SK-N-SH treated with all-trans-retinoic acid at 6 μM for 48 hours (cell line): ENCODE results near the gene MVB12B.

Source experiments
- ATAC-seq: fragments of 200-7000 bp; cut with Tn5 transposase; 3 replicates; pipeline ENCODE4 v1.9.1; 2020; ENCODE audit warnings: mild to moderate bottlenecking, moderate library complexity
- ARNTL ChIP-seq: fragments of 450-650 bp; formaldehyde crosslinking; IDR thresholded peaks from 2 replicates; pipeline ENCODE4 v1.5.0; 2020; ENCODE audit warnings: low read depth, mild to moderate bottlenecking, moderate library complexity, borderline replicate concordance
- BACH2 ChIP-seq: fragments of 250-450 bp; sonication (Bioruptor Pico); IDR thresholded peaks from 2 replicates; pipeline ENCODE4 v1.9.0; 2021; ENCODE audit warnings: mild to moderate bottlenecking, borderline replicate concordance
- CREB5 ChIP-seq: fragments of 250-450 bp; sonication (Bioruptor Pico); IDR thresholded peaks from 2 replicates; pipeline ENCODE4 v1.5.1; 2020; ENCODE audit warnings: low read depth, mild to moderate bottlenecking, moderate library complexity
- CSDC2 ChIP-seq: fragments of 250-450 bp; sonication (Bioruptor Pico); IDR thresholded peaks from 2 replicates; pipeline ENCODE4 v1.5.0; 2020; ENCODE audit warnings: mild to moderate bottlenecking, moderate library complexity
- CSRNP3 ChIP-seq: fragments of 250-450 bp; sonication (Bioruptor Pico); IDR thresholded peaks from 2 replicates; pipeline ENCODE4 v1.5.1; 2021; ENCODE audit warnings: mild to moderate bottlenecking, moderate library complexity
- ESRRG ChIP-seq: fragments of 250-450 bp; sonication (Bioruptor Pico); IDR thresholded peaks from 2 replicates; pipeline ENCODE4 v1.6.1; 2021; ENCODE audit warnings: mild to moderate bottlenecking
- GLIS3 ChIP-seq: fragments of 250-450 bp; sonication (Bioruptor Pico); IDR thresholded peaks from 2 replicates; pipeline ENCODE4 v1.5.0; 2020; ENCODE audit warnings: mild to moderate bottlenecking, moderate library complexity
- OSR1 ChIP-seq: fragments of 250-450 bp; sonication (Bioruptor Pico); IDR thresholded peaks from 2 replicates; pipeline ENCODE4 v1.8.0; 2022; ENCODE audit warnings: moderate library complexity, mild to moderate bottlenecking, inconsistent platforms
- POU6F1 ChIP-seq: fragments of 250-450 bp; sonication (Bioruptor Pico); IDR thresholded peaks from 2 replicates; pipeline ENCODE4 v1.8.0; 2021; ENCODE audit warnings: low read depth, mild to moderate bottlenecking, moderate library complexity, borderline replicate concordance
- PPARA ChIP-seq: fragments of 250-450 bp; sonication (Bioruptor Pico); IDR thresholded peaks from 2 replicates; pipeline ENCODE4 v1.5.0; 2020; ENCODE audit warnings: mild to moderate bottlenecking, borderline replicate concordance
- RARB ChIP-seq: fragments of 250-450 bp; sonication (Bioruptor Pico); IDR thresholded peaks from 2 replicates; pipeline ENCODE4 v1.8.0; 2021; ENCODE audit warnings: mild to moderate bottlenecking, moderate library complexity
- SNAI2 ChIP-seq: fragments of 250-450 bp; sonication (Bioruptor Pico); IDR thresholded peaks from 2 replicates; pipeline ENCODE4 v1.5.0; 2020; ENCODE audit warnings: mild to moderate bottlenecking, moderate library complexity
- TCF4 ChIP-seq: fragments of 250-450 bp; sonication (Bioruptor Pico); IDR thresholded peaks from 2 replicates; pipeline ENCODE4 v1.8.0; 2021; ENCODE audit warnings: mild to moderate bottlenecking, moderate library complexity, borderline replicate concordance
- TOX ChIP-seq: fragments of 250-450 bp; sonication (Bioruptor Pico); IDR thresholded peaks from 2 replicates; pipeline ENCODE4 v1.8.0; 2021; ENCODE audit warnings: mild to moderate bottlenecking, moderate library complexity, borderline replicate concordance
- TSHZ2 ChIP-seq: fragments of 250-450 bp; sonication (Bioruptor Pico); IDR thresholded peaks from 2 replicates; pipeline ENCODE4 v1.5.0; 2020; ENCODE audit warnings: mild to moderate bottlenecking, moderate library complexity
- ZC3H10 ChIP-seq: fragments of 250-450 bp; sonication (Bioruptor Pico); IDR thresholded peaks from 2 replicates; pipeline ENCODE4 v1.5.1; 2021; ENCODE audit warnings: mild to moderate bottlenecking, moderate library complexity
- ZFP3 ChIP-seq: fragments of 250-450 bp; sonication (Bioruptor Pico); IDR thresholded peaks from 2 replicates; pipeline ENCODE4 v1.5.0; 2020; ENCODE audit warnings: mild to moderate bottlenecking, moderate library complexity
- ZNF565 ChIP-seq: fragments of 450-650 bp; formaldehyde crosslinking; conservative IDR thresholded peaks from 2 replicates; pipeline ENCODE4 v1.5.0; 2020; ENCODE audit warnings: low read depth, mild to moderate bottlenecking, moderate library complexity
- ZNF70 ChIP-seq: fragments of 450-650 bp; formaldehyde crosslinking; IDR thresholded peaks from 2 replicates; pipeline ENCODE4 v1.5.0; 2020; ENCODE audit warnings: mild to moderate bottlenecking, moderate library complexity

The MVB12B gene

GRCh38 chr9:126504086-126504976, 177.7 kb downstream of the MVB12B start:
- ATAC-seq, result no peak
- TF ChIP-seq SNAI2 (CRISPR knock-in tag) (no peak), TOX (no peak), ZNF70 (CRISPR knock-in tag) (no peak)

GRCh38 chr9:126504977-126505455, 178.4 kb downstream of the MVB12B start:
- no peak for TF ChIP-seq POU6F1 (CRISPR knock-in tag)
- TF ChIP-seq RARB (CRISPR knock-in tag), result no peak
- TF ChIP-seq OSR1 (CRISPR knock-in tag), result no peak
- no peak for TF ChIP-seq TCF4 (CRISPR knock-in tag)
- no peak for TF ChIP-seq BACH2 (CRISPR knock-in tag)
- no peak for TF ChIP-seq ZC3H10 (CRISPR knock-in tag)
- TF ChIP-seq CREB5 (CRISPR knock-in tag), result no peak
- TF ChIP-seq TOX, result no peak
- no peak for TF ChIP-seq CSDC2 (CRISPR knock-in tag)
- TF ChIP-seq ZFP3, result no peak
- ATAC-seq, result no peak

- no peak for ATAC-seq
Observed at GRCh38 chr9:126505697-126506346, 179.2 kb downstream of the MVB12B start.

GRCh38 chr9:126506361-126507317, 180.0 kb downstream of the MVB12B start:
- ATAC-seq, result no peak
- no peak for TF ChIP-seq POU6F1 (CRISPR knock-in tag)
- TF ChIP-seq GLIS3 (CRISPR knock-in tag), result no peak
- TF ChIP-seq CSDC2 (CRISPR knock-in tag), result no peak
- TF ChIP-seq ZNF70 (CRISPR knock-in tag), result no peak
- no peak for TF ChIP-seq CSRNP3 (CRISPR knock-in tag)
- TF ChIP-seq ARNTL (CRISPR knock-in tag), result no peak
- no peak for TF ChIP-seq ZFP3

More at GRCh38 chr9:126505697-126506346, 179.2 kb downstream of the MVB12B start:
- TF ChIP-seq ZNF565 (CRISPR knock-in tag) (no peak), PPARA (CRISPR knock-in tag) (no peak), GLIS3 (CRISPR knock-in tag) (no peak), TSHZ2 (CRISPR knock-in tag) (no peak), SNAI2 (CRISPR knock-in tag) (no peak), ESRRG (CRISPR knock-in tag) (no peak), ZFP3 (no peak)
